ENCODE data around the gene ZNF878. TPM values are rescaled to one million over a fixed set of nuclear protein-coding genes. Genes with fewer than 3 reads are reported as not detected.

Gene ZNF878
- total RNA-seq, 2 experiments from 2014 or later: 1.1 to 1.7 TPM

GRCh38 chr19:12034198-12034597 lies 18.6 kb downstream of the ZNF878 start:
- POLR2A ChIA-PET: interaction anchor here (1.6 kb wide), 1 partner anchor 46 kb away, joined by 4 read pairs; no protein-coding TSS in a partner anchor
- H3K36me3 Mint-ChIP-seq (ENCODE audit: low read depth): peaks cover 15% of the 10 kb centered on the region

GRCh38 chr19:12015753-12016116 lies 37.0 kb downstream of the ZNF878 start:
- no peaks in the 10 kb centered on the region for H3K27me3 Mint-ChIP-seq (ENCODE audit: low read depth)
- peaks cover 49% of the 10 kb centered on the region for H3K9me3 Mint-ChIP-seq (ENCODE audit: insufficient read depth)

More at GRCh38 chr19:12034198-12034597, 18.6 kb downstream of the ZNF878 start:
- Mint-ChIP-seq H3K27me3 (ENCODE audit: low read depth) (no peaks in the 10 kb centered on the region), H3K4me3 (no peak overlapping the region), H3K27ac (no peak overlapping the region), H3K4me1 (ENCODE audit: low read depth) (peaks cover 9% of the 10 kb centered on the region), H3K9me3 (ENCODE audit: insufficient read depth) (peaks cover 4% of the 10 kb centered on the region)
- ATAC-seq: no peak
- DNase-seq: no peak
- CTCF ChIA-PET: interaction anchor here (1.2 to 1.8 kb wide), 3 partner anchors 25 to 71 kb away, joined by 3 to 5 read pairs (median 4); no protein-coding TSS in a partner anchor

GRCh38 chr19:12015015-12015752 lies 37.6 kb downstream of the ZNF878 start:
- H3K9me3 Mint-ChIP-seq (ENCODE audit: insufficient read depth): peaks cover 49% of the 10 kb centered on the region
- no peak overlapping the region for H3K4me3 Mint-ChIP-seq
- no peak for ATAC-seq
- ChIA-PET CTCF (no interaction called here), POLR2A (interaction anchor here (0.6 kb wide), 1 partner anchor 65 kb away, joined by 3 read pairs; no protein-coding TSS in a partner anchor)
- no peak overlapping the region for H3K27ac Mint-ChIP-seq
- H3K4me1 Mint-ChIP-seq (ENCODE audit: low read depth): no peaks in the 10 kb centered on the region
- DNase-seq: no peak
- peaks cover 68% of the 10 kb centered on the region for H3K36me3 Mint-ChIP-seq (ENCODE audit: low read depth)
- no peaks in the 10 kb centered on the region for H3K27me3 Mint-ChIP-seq (ENCODE audit: low read depth)

More at GRCh38 chr19:12015753-12016116, 37.0 kb downstream of the ZNF878 start:
- no peak overlapping the region for H3K4me3 Mint-ChIP-seq
- CTCF ChIA-PET: no interaction called here
- no peaks in the 10 kb centered on the region for H3K4me1 Mint-ChIP-seq (ENCODE audit: low read depth)
- POLR2A ChIA-PET: interaction anchor here (0.6 kb wide), 1 partner anchor 64 kb away, joined by 3 read pairs; no protein-coding TSS in a partner anchor
- no peak overlapping the region for H3K27ac Mint-ChIP-seq
- ATAC-seq (no peak), DNase-seq (no peak)
- peaks cover 65% of the 10 kb centered on the region for H3K36me3 Mint-ChIP-seq (ENCODE audit: low read depth)

- CTCF ChIA-PET: interaction anchor here (0.7 to 1.7 kb wide), 4 partner anchors 9 to 18 kb away, joined by 3 to 11 read pairs (median 4); no protein-coding TSS in a partner anchor
- DNase-seq (no peak), ATAC-seq (peak; percentile 63)
- Mint-ChIP-seq H3K27ac (peak overlapping the region; percentile 67), H3K4me1 (ENCODE audit: low read depth) (peaks cover 18% of the 10 kb centered on the region), H3K9me3 (ENCODE audit: insufficient read depth) (peaks cover 15% of the 10 kb centered on the region), H3K4me3 (no peak overlapping the region), H3K36me3 (ENCODE audit: low read depth) (peaks cover 51% of the 10 kb centered on the region), H3K27me3 (ENCODE audit: low read depth) (no peaks in the 10 kb centered on the region)
- POLR2A ChIA-PET: interaction anchor here (1.7 kb wide), 1 partner anchor 12 kb away, joined by 8 read pairs; no protein-coding TSS in a partner anchor
Observed at GRCh38 chr19:12000152-12000981, 52.4 kb downstream of the ZNF878 start.

GRCh38 chr19:11995174-11995573 lies 57.6 kb downstream of the ZNF878 start:
- ATAC-seq: no peak
- H3K27me3 Mint-ChIP-seq (ENCODE audit: low read depth): no peaks in the 10 kb centered on the region
- peaks cover 15% of the 10 kb centered on the region for H3K9me3 Mint-ChIP-seq (ENCODE audit: insufficient read depth)
- POLR2A ChIA-PET: no interaction called here
- no peak for DNase-seq
- H3K36me3 Mint-ChIP-seq (ENCODE audit: low read depth): peaks cover 57% of the 10 kb centered on the region
- H3K27ac Mint-ChIP-seq: no peak overlapping the region
- H3K4me1 Mint-ChIP-seq (ENCODE audit: low read depth): peaks cover 23% of the 10 kb centered on the region
- no peak overlapping the region for H3K4me3 Mint-ChIP-seq
- CTCF ChIA-PET: no interaction called here

Other genes starting within 250 kb of the ZNF878 start
- 10 to 100 TPM; 15.2 to 17.7 TPM for gene ZNF440, start 238.7 kb downstream of the ZNF878 start, total RNA-seq
- 10 to 100 TPM in 1 of 2 experiments, 1 to 10 TPM in 1; 9.7 to 10.2 TPM for gene ZNF439, start 204.2 kb downstream of the ZNF878 start, total RNA-seq
- gene ZNF69, start 165.2 kb downstream of the ZNF878 start, total RNA-seq: 1 to 10 TPM; 3.4 to 4.0 TPM
- gene ZNF700, start 127.9 kb downstream of the ZNF878 start, total RNA-seq: 10 to 100 TPM; 22.7 to 25.7 TPM
- gene ZNF763, start 87.9 kb downstream of the ZNF878 start, total RNA-seq: 1 to 10 TPM; 2.0 to 2.3 TPM
- gene ZNF433, start 17.3 kb downstream of the ZNF878 start, total RNA-seq: under 1 TPM; 0.60 to 0.95 TPM
- 1 to 10 TPM; 1.7 to 2.4 TPM for gene ZNF844, start 11.8 kb upstream of the ZNF878 start, total RNA-seq
- gene ZNF20, start 87.4 kb upstream of the ZNF878 start, total RNA-seq: 1 to 10 TPM; 3.2 to 4.1 TPM
- 1 to 10 TPM; 2.9 to 5.2 TPM for gene ZNF625, start 103.8 kb upstream of the ZNF878 start, total RNA-seq
- 10 to 100 TPM; 13.9 to 14.7 TPM for gene ZNF136, start 110.1 kb upstream of the ZNF878 start, total RNA-seq
- gene ZNF44, start 241.9 kb upstream of the ZNF878 start, total RNA-seq: 10 to 100 TPM in 1 of 2 experiments, 1 to 10 TPM in 1; 9.8 to 11.6 TPM

Measured in activated CD8-positive, alpha-beta T cell treated with anti-CD3 and anti-CD28 coated beads, Interleukin-2, amount 10 ng/mL, durations not matched to agents 7 days and 5 days (primary cell).